H9 (cell line): ENCODE measurements around the gene SEMA3D. TPM values are rescaled to one million over a fixed set of nuclear protein-coding genes. Genes with fewer than 3 reads are reported as not detected.

ENCODE experiments used
- DNase-seq: peaks from one replicate; pipeline ENCODE4 v3.0.0-alpha.2; 2017
- H2AFZ ChIP-seq: one replicate; pipeline ENCODE4 v1.6.1; 2013; ENCODE audit warnings: mild to moderate bottlenecking, low read length, control low read depth, moderate library complexity
- H2AK5ac ChIP-seq: 2 replicates; pipeline ENCODE4 v1.6.1; 2013; ENCODE audit warnings: low read length, control low read depth, mixed read lengths; ENCODE audit not compliant: insufficient read length
- H2BK120ac ChIP-seq: one replicate; pipeline ENCODE4 v1.6.1; 2013; ENCODE audit warnings: low read depth, mild to moderate bottlenecking, low read length, control low read depth, inconsistent platforms; ENCODE audit not compliant: poor library complexity, severe bottlenecking
- H2BK12ac ChIP-seq: 2 replicates; pipeline ENCODE4 v1.6.1; 2013; ENCODE audit warnings: low read length, control low read depth, mixed read lengths, low read depth; ENCODE audit not compliant: insufficient read length
- H2BK15ac ChIP-seq: 2 replicates; pipeline ENCODE4 v1.6.1; 2013; ENCODE audit warnings: low read depth, low read length, control low read depth
- H2BK20ac ChIP-seq: one replicate; pipeline ENCODE4 v1.6.1; 2013; ENCODE audit warnings: low read depth, mild to moderate bottlenecking, low read length, control low read depth, inconsistent platforms; ENCODE audit not compliant: poor library complexity, severe bottlenecking
- H2BK5ac ChIP-seq: 2 replicates; pipeline ENCODE4 v1.6.1; 2013; ENCODE audit warnings: low read length, control low read depth, mixed read lengths; ENCODE audit not compliant: insufficient read length
- H3K14ac ChIP-seq: 2 replicates; pipeline ENCODE4 v1.6.1; 2013; ENCODE audit warnings: low read length, control low read depth; ENCODE audit not compliant: insufficient read depth
- H3K18ac ChIP-seq: 2 replicates; pipeline ENCODE4 v1.6.1; 2013; ENCODE audit warnings: low read depth, mild to moderate bottlenecking, mixed read lengths, low read length, control low read depth; ENCODE audit not compliant: insufficient read length
- H3K23ac ChIP-seq: 2 replicates; pipeline ENCODE4 v1.6.1; 2013; ENCODE audit warnings: low read length, control low read depth, mixed read lengths, low read depth; ENCODE audit not compliant: insufficient read length
- H3K23me2 ChIP-seq: 2 replicates; pipeline ENCODE4 v1.6.1; 2013; ENCODE audit warnings: low read depth, mild to moderate bottlenecking, mixed read lengths, low read length, control low read depth; ENCODE audit not compliant: insufficient read length, poor library complexity, severe bottlenecking
- H3K27ac ChIP-seq: 2 replicates; pipeline ENCODE4 v1.5.1; 2013; ENCODE audit warnings: low read length, control low read depth, mixed read lengths, low read depth; ENCODE audit not compliant: insufficient read length
- H3K27me3 ChIP-seq: 2 replicates; pipeline ENCODE4 v1.6.1; 2013; ENCODE audit warnings: low read length, control low read depth, inconsistent platforms; ENCODE audit not compliant: insufficient read depth
- H3K4ac ChIP-seq: 2 replicates; pipeline ENCODE4 v1.6.1; 2013; ENCODE audit warnings: low read depth, mild to moderate bottlenecking, control low read depth, inconsistent platforms, low read length, moderate library complexity
- H3K4me1 ChIP-seq: 2 replicates; pipeline ENCODE4 v1.6.1; 2013; ENCODE audit warnings: low read length, control low read depth, inconsistent platforms; ENCODE audit not compliant: insufficient read depth
- H3K4me2 ChIP-seq: 2 replicates; pipeline ENCODE4 v1.6.1; 2013; ENCODE audit warnings: low read length, control low read depth, mixed read lengths; ENCODE audit not compliant: insufficient read length, insufficient read depth
- H3K56ac ChIP-seq: 2 replicates; pipeline ENCODE4 v1.6.1; 2013; ENCODE audit warnings: low read depth, mild to moderate bottlenecking, mixed read lengths, low read length, control low read depth; ENCODE audit not compliant: insufficient read length
- H3K79me1 ChIP-seq: 2 replicates; pipeline ENCODE4 v1.6.1; 2013; ENCODE audit warnings: low read depth, mild to moderate bottlenecking, moderate library complexity, low read length, control low read depth, inconsistent platforms; ENCODE audit not compliant: insufficient read depth, poor library complexity, severe bottlenecking
- H3K79me2 ChIP-seq: 2 replicates; pipeline ENCODE4 v1.6.1; 2013; ENCODE audit warnings: low read length, control low read depth, inconsistent platforms; ENCODE audit not compliant: insufficient read depth
- H3K9ac ChIP-seq: 2 replicates; pipeline ENCODE4 v1.6.1; 2013; ENCODE audit warnings: low read length, control low read depth, mixed read lengths; ENCODE audit not compliant: insufficient read length; ENCODE audit errors: extremely low read depth
- H3K9me3 ChIP-seq: one replicate; pipeline ENCODE4 v1.6.1; 2013; ENCODE audit warnings: low read depth, low read length, inconsistent platforms; ENCODE audit not compliant: control insufficient read depth
- H3T11ph ChIP-seq: one replicate; pipeline ENCODE4 v1.6.1; 2013; ENCODE audit warnings: mild to moderate bottlenecking, low read length, control low read depth, inconsistent platforms
- H4K20me1 ChIP-seq: one replicate; pipeline ENCODE4 v1.6.1; 2013; ENCODE audit not compliant: control insufficient read depth, insufficient read length, insufficient read depth
- H4K5ac ChIP-seq: 2 replicates; pipeline ENCODE4 v1.6.1; 2013; ENCODE audit warnings: low read depth, mild to moderate bottlenecking, mixed read lengths, low read length, control low read depth; ENCODE audit not compliant: insufficient read length
- H4K8ac ChIP-seq: replicated peaks from 2 replicates; pipeline ENCODE4 v1.6.1; 2013; ENCODE audit warnings: low read length, control low read depth, mixed read lengths, low read depth; ENCODE audit not compliant: insufficient read length
- H4K91ac ChIP-seq: 2 replicates; pipeline ENCODE4 v1.6.1; 2013; ENCODE audit warnings: low read depth, mild to moderate bottlenecking, moderate library complexity, mixed read lengths, low read length, control low read depth; ENCODE audit not compliant: insufficient read length
- H3K27ac Mint-ChIP-seq, 3 experiments: 2 replicates in 2 of 3; 3 replicates in 1 of 3; pipeline ENCODE4 v1.8.0; 2020 to 2021; ENCODE audit warnings: mixed read lengths in 3 of 3, mild to moderate bottlenecking in 1 of 3, moderate library complexity in 1 of 3
- H3K27me3 Mint-ChIP-seq: 2 replicates; pipeline ENCODE4 v1.8.0; 2021; ENCODE audit warnings: low read depth, mild to moderate bottlenecking, moderate library complexity, mixed read lengths
- H3K36me3 Mint-ChIP-seq, 3 experiments: 2 replicates in 2 of 3; 3 replicates in 1 of 3; pipeline ENCODE4 v1.8.0; 2020 to 2021; ENCODE audit warnings: low read depth in 3 of 3, mixed read lengths in 3 of 3; ENCODE audit not compliant: insufficient read depth in 1 of 3
- H3K4me1 Mint-ChIP-seq, 2 experiments: 2 replicates each; pipeline ENCODE4 v1.8.0; 2020; ENCODE audit warnings: mixed read lengths in 2 of 2
- H3K4me3 Mint-ChIP-seq, 2 experiments: 2 replicates in 1 of 2; 3 replicates in 1 of 2; pipeline ENCODE4 v1.8.0; 2020 to 2021; ENCODE audit warnings: mild to moderate bottlenecking in 2 of 2, mixed read lengths in 2 of 2, moderate library complexity in 1 of 2
- H3K9me3 Mint-ChIP-seq, 2 experiments: 2 replicates in 1 of 2; 3 replicates in 1 of 2; pipeline ENCODE4 v1.8.0; 2020; ENCODE audit warnings: mild to moderate bottlenecking in 2 of 2, mixed read lengths in 2 of 2, moderate library complexity in 1 of 2
- whole genome bisulfite sequencing: extraction: QIAGEN DNeasy Blood & Tissue Kit; methylation state at CpG from one replicate; pipeline ENCODE4 v1.1.7; 2013; ENCODE audit warnings: missing lambda C conversion rate, low lambda C conversion rate, mixed read lengths; ENCODE audit not compliant: insufficient read length; ENCODE audit errors: extremely low coverage; 5-methylcytosine and 5-hydroxymethylcytosine counted together
- total RNA-seq: library from RNA; stranded (reverse); gene quantifications from 2 replicates; pipeline ENCODE4 v1.2.1, GENCODE V29; 2021
- TF ChIP-seq, protein P1 (sequence below): fragments of 200-600 bp; sonication (generic); conservative IDR thresholded peaks from 3 replicates; pipeline ENCODE4 v1.8.0; 2021; ENCODE audit warnings: antibody characterized with exemption, mild to moderate bottlenecking

The SEMA3D gene
- total RNA-seq, 1 experiment from 2014 or later, result 5.4 TPM

DNA sequence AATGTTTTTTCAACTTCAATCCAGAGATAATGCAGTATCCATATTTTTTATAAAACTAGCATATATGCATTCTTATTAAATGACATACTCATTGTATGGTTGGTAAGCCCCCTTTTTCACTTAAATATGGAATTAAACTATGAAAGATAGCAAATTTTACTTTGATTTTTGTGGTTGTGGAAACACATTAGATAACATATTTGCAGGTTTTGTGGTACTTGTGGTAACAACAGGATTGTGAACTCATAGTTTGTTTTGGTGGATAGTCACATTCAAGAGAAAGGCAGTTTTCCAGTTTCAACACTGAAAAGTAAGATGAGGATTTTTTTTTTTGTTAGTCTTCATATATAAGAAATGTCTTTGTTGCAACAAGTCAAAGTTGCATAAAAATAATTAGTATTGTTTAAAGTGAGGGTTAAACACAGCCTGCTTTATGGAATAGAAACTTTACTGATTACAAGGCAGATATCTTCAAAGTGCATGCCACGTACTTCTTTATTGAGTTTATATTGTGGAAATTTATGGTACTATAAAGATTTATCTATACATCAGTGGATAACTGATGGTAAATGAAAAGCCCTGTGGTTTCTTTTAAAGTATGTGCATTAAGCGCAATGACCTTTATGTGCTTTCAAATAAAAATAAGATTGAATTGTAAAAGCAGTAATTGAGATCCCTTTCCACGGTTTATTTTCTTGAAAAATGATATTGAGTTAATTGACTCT, 39.7 kb upstream of the SEMA3D start:
- Histone ChIP-seq H4K5ac (no peak overlapping the region), H3K79me1 (no peaks in the 10 kb centered on the region), H3K4me2 (no peak overlapping the region), H3T11ph (no peak overlapping the region), H4K91ac (no peak overlapping the region), H3K4me1 (no peaks in the 10 kb centered on the region), H2AFZ (no peak overlapping the region), H3K9me3 (no peaks in the 10 kb centered on the region), H3K18ac (no peak overlapping the region), H2BK120ac (no peak overlapping the region), H2BK12ac (no peak overlapping the region), H3K14ac (no peak overlapping the region), H3K79me2 (no peaks in the 10 kb centered on the region), H3K4ac (no peak overlapping the region), H4K8ac (no peak overlapping the region), H2BK5ac (no peak overlapping the region), H3K9ac (no peak overlapping the region), H3K56ac (no peak overlapping the region), H2BK20ac (no peak overlapping the region), H3K23me2 (no peaks in the 10 kb centered on the region), H4K20me1 (no peaks in the 10 kb centered on the region), H2BK15ac (no peak overlapping the region), H3K27me3 (no peaks in the 10 kb centered on the region), H2AK5ac (no peak overlapping the region), H3K23ac (no peak overlapping the region), H3K27ac (no peak overlapping the region)
- TF ChIP-seq, protein P1, sequence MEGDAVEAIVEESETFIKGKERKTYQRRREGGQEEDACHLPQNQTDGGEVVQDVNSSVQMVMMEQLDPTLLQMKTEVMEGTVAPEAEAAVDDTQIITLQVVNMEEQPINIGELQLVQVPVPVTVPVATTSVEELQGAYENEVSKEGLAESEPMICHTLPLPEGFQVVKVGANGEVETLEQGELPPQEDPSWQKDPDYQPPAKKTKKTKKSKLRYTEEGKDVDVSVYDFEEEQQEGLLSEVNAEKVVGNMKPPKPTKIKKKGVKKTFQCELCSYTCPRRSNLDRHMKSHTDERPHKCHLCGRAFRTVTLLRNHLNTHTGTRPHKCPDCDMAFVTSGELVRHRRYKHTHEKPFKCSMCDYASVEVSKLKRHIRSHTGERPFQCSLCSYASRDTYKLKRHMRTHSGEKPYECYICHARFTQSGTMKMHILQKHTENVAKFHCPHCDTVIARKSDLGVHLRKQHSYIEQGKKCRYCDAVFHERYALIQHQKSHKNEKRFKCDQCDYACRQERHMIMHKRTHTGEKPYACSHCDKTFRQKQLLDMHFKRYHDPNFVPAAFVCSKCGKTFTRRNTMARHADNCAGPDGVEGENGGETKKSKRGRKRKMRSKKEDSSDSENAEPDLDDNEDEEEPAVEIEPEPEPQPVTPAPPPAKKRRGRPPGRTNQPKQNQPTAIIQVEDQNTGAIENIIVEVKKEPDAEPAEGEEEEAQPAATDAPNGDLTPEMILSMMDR, result no peak
- H3K4me1 Mint-ChIP-seq, result no peaks in the 10 kb centered on the region
- DNase-seq, result no peak
- H3K36me3 Mint-ChIP-seq, result no peaks in the 10 kb centered on the region
- no peak overlapping the region for H3K4me3 Mint-ChIP-seq
- no peak overlapping the region for H3K27ac Mint-ChIP-seq
- H3K27me3 Mint-ChIP-seq, result no peaks in the 10 kb centered on the region
- no peaks in the 10 kb centered on the region for H3K9me3 Mint-ChIP-seq
- WGBS, result no CpG with 5 or more reads among the region's 3 CpGs
